OCI-LY7 (cell line): ENCODE measurements around the gene PTGR2.

ENCODE experiments used
- CTCF ChIP-seq: fragments of 200-600 bp; sonication (generic); conservative IDR thresholded peaks from 2 replicates; pipeline ENCODE4 v1.5.1; 2014; ENCODE audit warnings: mild to moderate bottlenecking, antibody characterized with exemption, low read length, moderate library complexity, mixed read lengths
- EZH2phosphoT487 ChIP-seq: fragments of 200-600 bp; sonication (generic); IDR thresholded peaks from 2 replicates; pipeline ENCODE4 v1.6.1; 2018; ENCODE audit warnings: low read depth, borderline replicate concordance, mild to moderate bottlenecking, mixed run types, antibody characterized with exemption, low read length, moderate library complexity, mixed read lengths

- no peak for TF ChIP-seq CTCF
- TF ChIP-seq EZH2phosphoT487, result no peak
Observed at GRCh38 chr14:73903028-73903427, 51.4 kb downstream of the PTGR2 start.
